ENCODE results near the gene NDUFB10. TPM values are rescaled to one million over a fixed set of nuclear protein-coding genes. Genes with fewer than 3 reads are reported as not detected.

NDUFB10 gene
- total and polyA plus RNA-seq, 10 of the 15 experiments (the other 5 are each of a cell fraction or from before 2014, with no cell fraction given): 52.2 to 319 (median 130) TPM

DNA sequence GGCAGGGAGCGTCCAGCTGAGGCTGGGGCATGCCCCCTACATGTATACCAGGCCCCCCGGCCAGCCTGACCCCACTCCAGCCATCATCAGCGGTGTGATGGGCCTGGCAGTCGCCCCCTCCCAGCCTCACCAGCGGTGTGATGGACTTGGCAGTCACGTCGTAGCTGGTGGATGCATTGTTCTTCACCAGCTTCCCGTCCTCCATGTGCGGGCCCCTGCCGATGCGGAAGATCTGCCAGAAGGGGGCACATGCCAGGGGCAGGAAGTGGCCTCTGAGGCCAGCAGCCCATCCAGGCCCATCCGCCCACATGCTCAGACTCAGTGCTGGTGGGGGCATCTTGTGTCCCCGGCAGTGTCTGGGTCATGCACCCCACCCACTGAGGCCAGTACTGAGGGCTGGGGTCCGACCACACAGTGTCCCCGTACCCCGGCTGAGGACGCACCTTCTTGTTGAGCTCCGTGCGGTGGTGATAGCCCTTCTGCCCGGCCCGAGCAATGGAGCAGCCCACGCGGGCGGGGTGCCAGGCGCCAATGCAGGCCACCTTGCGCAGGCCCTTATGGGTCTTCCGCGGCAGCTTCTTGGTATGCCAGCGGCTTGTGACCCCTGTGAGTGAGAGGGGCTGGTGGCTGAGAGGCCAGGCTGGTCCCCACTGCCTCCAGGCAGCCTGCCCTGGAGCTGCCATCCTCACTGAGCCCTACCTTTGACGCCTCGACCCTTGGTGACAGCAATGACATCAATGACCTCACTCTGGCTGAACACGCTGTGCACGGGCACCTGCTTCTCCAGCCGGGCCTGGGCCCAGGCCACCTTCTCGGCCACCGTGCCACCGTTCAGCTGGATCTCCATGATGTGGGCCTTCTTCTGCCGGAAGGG lies 12.6 kb upstream of the NDUFB10 start:
- Histone ChIP-seq H3K27me3 (replicated peaks in 1 of 2; ENCODE audit: control insufficient read depth in 2 of 2, insufficient read depth in 2 of 2, low read length in 1 of 2) (no peaks in the 10 kb centered on the region; a peak in 1 of 4 replicates), H4K20me1 (ENCODE audit: control insufficient read depth, insufficient read depth) (no peaks in the 10 kb centered on the region), H3K4me1 (ENCODE audit: control insufficient read depth, insufficient read depth, low read length) (peaks cover 9% of the 10 kb centered on the region; the same call in 1 of the 2 replicates), H3K27ac (ENCODE audit: control insufficient read depth, insufficient read depth) (no peak overlapping the region), H3K36me3 (ENCODE audit: control insufficient read depth in 2 of 2, insufficient read depth in 2 of 2, low read length in 1 of 2) (no peaks in the 10 kb centered on the region), H3K4me2 (ENCODE audit: control insufficient read depth, insufficient read depth) (no peak overlapping the region), H3K9me3 (replicated peaks; ENCODE audit: control insufficient read depth, insufficient read depth, low read length) (no peaks in the 10 kb centered on the region), H3K79me2 (ENCODE audit: control insufficient read depth, insufficient read depth, low read length) (peaks cover 10% of the 10 kb centered on the region), H3K9ac (ENCODE audit: control insufficient read depth, insufficient read depth, low read length) (no peak overlapping the region), H3K4me3 (no peak overlapping the region), H2AFZ (ENCODE audit: control insufficient read depth, low read depth, low read length) (no peak overlapping the region)
- ChIA-PET CTCF (interaction anchor here (1.8 kb wide), 1 partner anchor 14 kb away, joined by 4 read pairs; no protein-coding TSS in a partner anchor), POLR2A (no interaction called here), SMC1A (ENCODE audit: uncharacterized antibody, unreplicated experiment) (no interaction called here), RAD21 (ENCODE audit: unreplicated experiment) (no interaction called here)
- BruUV-seq (replicated peaks): no TSS peak
- intact Hi-C loops (cut with micrococcal nuclease; ENCODE audit: unreplicated experiment): no loop called here
- in situ Hi-C loops (cut with MboI): no loop called here
- ATAC-seq: no peak
- 71% methylated on average over 38 of the region's 38 CpGs for WGBS (ENCODE audit: insufficient coverage, insufficient replicate concordance, low lambda C conversion rate, missing lambda C conversion rate)
- FAIRE-seq: no peak
- TF ChIP-seq, protein P1, sequence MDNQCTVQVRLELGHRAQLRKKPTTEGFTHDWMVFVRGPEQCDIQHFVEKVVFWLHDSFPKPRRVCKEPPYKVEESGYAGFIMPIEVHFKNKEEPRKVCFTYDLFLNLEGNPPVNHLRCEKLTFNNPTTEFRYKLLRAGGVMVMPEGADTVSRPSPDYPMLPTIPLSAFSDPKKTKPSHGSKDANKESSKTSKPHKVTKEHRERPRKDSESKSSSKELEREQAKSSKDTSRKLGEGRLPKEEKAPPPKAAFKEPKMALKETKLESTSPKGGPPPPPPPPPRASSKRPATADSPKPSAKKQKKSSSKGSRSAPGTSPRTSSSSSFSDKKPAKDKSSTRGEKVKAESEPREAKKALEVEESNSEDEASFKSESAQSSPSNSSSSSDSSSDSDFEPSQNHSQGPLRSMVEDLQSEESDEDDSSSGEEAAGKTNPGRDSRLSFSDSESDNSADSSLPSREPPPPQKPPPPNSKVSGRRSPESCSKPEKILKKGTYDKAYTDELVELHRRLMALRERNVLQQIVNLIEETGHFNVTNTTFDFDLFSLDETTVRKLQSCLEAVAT (IDR thresholded peaks at IDR 0.05): no peak
- TF ChIP-seq, protein P2, sequence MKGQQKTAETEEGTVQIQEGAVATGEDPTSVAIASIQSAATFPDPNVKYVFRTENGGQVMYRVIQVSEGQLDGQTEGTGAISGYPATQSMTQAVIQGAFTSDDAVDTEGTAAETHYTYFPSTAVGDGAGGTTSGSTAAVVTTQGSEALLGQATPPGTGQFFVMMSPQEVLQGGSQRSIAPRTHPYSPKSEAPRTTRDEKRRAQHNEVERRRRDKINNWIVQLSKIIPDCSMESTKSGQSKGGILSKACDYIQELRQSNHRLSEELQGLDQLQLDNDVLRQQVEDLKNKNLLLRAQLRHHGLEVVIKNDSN (IDR thresholded peaks at IDR 0.05; ENCODE audit: borderline replicate concordance, extremely low read length, insufficient read depth, low read depth, low read length): no peak
- TF ChIP-seq CHD4 (IDR thresholded peaks at IDR 0.05) (no peak), POU2F2 (IDR thresholded peaks at IDR 0.05; ENCODE audit: borderline replicate concordance, low read depth, low read length) (no peak), JUND (IDR thresholded peaks at IDR 0.05; ENCODE audit: low read depth, low read length) (no peak), NR2C2 (IDR thresholded peaks at IDR 0.05; ENCODE audit: borderline replicate concordance, control insufficient read depth, insufficient read length, low read depth) (no peak), RBBP5 (conservative IDR thresholded peaks at IDR 0.05) (no peak), PAX8 (IDR thresholded peaks at IDR 0.05) (no peak), MEF2B (IDR thresholded peaks at IDR 0.05; ENCODE audit: partially characterized antibody, poor library complexity, severe bottlenecking) (no peak), ZNF207 (IDR thresholded peaks at IDR 0.05; ENCODE audit: borderline replicate concordance) (no peak), ZSCAN29 (IDR thresholded peaks at IDR 0.05) (no peak), PAX5 (IDR thresholded peaks at IDR 0.05; ENCODE audit: borderline replicate concordance, low read depth, low read length) (no peak)
- TF ChIP-seq, protein P3, sequence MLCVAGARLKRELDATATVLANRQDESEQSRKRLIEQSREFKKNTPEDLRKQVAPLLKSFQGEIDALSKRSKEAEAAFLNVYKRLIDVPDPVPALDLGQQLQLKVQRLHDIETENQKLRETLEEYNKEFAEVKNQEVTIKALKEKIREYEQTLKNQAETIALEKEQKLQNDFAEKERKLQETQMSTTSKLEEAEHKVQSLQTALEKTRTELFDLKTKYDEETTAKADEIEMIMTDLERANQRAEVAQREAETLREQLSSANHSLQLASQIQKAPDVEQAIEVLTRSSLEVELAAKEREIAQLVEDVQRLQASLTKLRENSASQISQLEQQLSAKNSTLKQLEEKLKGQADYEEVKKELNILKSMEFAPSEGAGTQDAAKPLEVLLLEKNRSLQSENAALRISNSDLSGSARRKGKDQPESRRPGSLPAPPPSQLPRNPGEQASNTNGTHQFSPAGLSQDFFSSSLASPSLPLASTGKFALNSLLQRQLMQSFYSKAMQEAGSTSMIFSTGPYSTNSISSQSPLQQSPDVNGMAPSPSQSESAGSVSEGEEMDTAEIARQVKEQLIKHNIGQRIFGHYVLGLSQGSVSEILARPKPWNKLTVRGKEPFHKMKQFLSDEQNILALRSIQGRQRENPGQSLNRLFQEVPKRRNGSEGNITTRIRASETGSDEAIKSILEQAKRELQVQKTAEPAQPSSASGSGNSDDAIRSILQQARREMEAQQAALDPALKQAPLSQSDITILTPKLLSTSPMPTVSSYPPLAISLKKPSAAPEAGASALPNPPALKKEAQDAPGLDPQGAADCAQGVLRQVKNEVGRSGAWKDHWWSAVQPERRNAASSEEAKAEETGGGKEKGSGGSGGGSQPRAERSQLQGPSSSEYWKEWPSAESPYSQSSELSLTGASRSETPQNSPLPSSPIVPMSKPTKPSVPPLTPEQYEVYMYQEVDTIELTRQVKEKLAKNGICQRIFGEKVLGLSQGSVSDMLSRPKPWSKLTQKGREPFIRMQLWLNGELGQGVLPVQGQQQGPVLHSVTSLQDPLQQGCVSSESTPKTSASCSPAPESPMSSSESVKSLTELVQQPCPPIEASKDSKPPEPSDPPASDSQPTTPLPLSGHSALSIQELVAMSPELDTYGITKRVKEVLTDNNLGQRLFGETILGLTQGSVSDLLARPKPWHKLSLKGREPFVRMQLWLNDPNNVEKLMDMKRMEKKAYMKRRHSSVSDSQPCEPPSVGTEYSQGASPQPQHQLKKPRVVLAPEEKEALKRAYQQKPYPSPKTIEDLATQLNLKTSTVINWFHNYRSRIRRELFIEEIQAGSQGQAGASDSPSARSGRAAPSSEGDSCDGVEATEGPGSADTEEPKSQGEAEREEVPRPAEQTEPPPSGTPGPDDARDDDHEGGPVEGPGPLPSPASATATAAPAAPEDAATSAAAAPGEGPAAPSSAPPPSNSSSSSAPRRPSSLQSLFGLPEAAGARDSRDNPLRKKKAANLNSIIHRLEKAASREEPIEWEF (IDR thresholded peaks at IDR 0.05; ENCODE audit: insufficient replicate concordance, low read depth, low read length): no peak
- DNase-seq (ENCODE audit: low read depth, low spot score): no peak

All from GM12878 (cell line).